GM18867 (cell line): ENCODE data around the gene SGK1.
"Not testable (repeated sequence)": the region's sequence is repeated elsewhere in the genome, so short reads cannot be mapped to it uniquely, and the experiment has no call there.

ENCODE experiments used
- ATAC-seq: cut with Tn5 transposase; IDR thresholded peaks from one replicate; pipeline ENCODE4 v1.9.1; 2021; ENCODE audit warnings: mild to moderate bottlenecking, moderate library complexity; ENCODE audit not compliant: unreplicated experiment

SGK1 gene

DNA sequence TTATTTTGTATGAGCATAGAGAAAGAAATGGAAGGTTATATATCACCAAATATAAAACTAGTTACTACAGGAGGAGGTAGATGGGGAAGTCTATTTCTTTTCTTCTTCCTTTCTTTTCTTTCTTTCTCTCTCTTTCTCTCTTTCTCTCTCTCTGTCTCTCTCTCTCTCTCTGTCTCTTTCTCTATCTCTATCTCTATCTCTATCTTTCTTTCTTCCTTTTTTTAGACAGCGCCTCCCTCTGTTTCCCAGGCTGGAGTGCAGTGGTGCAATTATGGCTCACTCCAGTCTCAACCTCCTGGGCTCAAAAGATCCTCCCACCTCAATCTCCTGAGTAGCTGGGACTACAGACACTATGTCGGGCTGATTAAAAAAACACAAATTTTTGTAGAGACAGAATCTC lies 10.2 kb upstream of the SGK1 start:
- no peak for ATAC-seq

DNA sequence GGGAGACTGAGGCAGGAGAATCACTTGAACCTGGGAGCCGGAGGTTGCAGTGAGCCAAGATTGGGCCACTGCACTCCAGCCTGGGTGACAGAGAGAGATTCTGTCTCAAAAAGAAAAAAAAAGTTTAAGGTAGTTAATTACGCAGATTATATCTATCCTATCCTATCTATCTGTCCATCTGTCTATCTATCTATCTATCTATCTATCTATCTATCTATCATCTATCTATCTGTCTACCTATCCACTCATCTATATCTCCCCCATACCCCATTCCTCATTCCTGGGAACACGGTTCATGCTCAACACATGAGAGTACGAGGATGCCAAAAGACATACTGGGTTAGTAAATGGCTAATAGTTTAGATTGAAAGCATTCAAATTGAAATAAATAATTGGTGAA lies 8.3 kb upstream of the SGK1 start:
- ATAC-seq, result not testable (repeated sequence)

DNA sequence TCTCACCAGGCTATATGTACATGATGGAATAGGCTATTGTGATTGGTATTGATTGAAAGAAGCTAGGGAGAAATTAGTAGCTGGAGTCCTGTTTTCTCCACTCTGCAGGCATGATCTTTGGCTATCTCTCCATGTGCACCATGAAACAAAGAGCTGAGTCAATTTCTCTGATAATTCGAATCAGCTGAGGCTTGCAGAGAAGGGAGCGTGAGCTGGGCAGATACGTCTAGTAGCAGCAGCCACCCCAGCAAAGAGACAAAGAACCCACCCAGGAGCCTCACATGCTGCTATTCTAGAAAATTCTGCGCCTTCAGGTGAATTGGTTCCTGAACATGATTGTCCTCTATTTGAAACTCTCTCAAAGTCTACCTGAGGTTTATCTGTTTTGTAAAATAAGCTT lies 6.9 kb upstream of the SGK1 start:
- no peak for ATAC-seq

DNA sequence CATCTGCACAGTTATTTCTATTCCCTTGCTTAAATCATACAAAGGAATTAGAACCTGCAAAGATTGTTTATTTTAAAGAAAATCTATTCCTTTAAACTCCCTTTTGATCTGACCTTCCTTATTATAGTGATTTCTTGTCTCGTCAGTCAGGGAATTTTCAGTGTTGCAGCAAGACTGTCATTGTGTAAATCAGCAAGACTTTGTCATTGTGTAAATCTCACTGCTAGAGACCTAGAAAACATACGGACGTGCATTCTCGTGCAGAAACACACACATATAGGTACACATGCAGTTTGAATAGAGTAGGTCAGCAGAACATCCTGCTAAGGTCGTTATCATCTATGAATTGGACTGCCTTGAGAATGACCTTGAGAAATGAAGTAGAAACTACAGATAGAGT lies 6.2 kb upstream of the SGK1 start:
- no peak for ATAC-seq

DNA sequence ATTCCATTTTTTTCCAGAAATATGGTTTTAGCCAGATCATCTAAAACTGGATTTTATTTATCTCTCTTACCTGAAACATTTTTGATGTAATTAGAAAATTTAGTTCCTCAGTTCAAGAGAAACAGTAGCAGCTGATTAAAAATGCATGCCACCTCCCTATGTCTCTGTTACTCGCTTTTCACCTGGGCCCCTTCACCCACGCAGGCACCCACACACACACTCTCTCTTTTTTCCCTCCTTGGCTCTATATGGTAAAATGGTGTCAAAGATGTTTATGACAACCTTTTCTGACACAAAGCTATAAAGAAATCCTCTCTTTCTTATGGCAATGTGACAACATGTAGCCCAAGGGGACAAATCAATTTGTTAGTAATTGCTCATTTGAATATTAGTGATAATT lies 5.8 kb upstream of the SGK1 start:
- no peak for ATAC-seq

DNA sequence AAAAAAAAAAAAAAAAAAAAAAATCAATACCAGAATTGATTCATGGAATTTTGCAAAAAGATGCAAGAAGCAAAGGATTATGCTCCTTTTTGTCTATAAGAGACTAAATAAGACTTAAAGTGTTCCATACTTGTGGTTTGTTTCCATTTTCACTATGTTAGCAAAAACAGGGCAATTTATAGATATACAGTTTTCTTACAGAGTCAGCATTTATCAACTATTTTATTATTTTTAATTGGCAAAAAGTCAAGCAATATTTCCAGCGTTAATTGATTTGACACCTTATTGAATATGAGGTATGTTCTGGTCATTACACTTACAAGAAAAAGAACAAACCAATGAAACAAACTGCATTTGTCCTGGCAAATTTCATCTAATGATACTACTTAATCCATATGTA lies 5.4 kb upstream of the SGK1 start:
- ATAC-seq, result no peak

DNA sequence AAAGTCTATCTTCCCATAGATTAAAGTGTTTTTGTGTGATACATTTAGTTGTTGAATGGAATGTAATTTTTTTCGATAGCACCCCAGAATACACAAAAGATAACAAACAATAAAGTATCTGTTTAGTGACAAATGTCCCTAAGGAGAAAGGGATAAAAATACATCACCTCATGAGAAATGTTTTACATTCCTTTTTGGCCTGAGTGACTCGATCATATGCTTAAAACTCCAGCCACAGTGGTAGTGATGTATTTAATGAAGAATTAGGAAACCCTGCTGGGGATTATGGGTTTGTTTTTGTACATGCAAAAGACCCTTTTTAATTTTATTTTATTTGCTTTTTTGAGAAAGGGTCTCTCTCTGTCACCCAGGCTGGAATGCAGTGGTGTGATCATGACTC lies 4.3 kb upstream of the SGK1 start:
- no peak for ATAC-seq

DNA sequence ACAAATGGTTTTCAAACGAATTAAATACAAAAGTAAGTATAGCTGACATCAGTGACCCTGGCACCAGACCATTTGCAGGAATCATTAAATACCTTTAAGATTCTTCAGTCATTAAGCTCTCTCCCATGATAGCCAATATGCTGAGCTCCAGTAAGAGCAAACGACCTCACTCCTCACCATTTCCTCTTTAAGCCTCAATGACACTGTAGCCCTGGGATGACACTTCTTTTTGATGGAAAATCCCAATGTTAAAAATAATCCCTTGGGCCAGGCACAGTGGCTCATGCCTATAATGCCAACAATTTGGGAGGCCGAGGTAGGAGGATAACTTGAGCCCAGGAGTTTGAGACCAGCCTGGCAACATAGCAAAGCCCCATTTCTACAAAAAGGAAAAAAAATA lies 3.3 kb upstream of the SGK1 start:
- ATAC-seq, result no peak

DNA sequence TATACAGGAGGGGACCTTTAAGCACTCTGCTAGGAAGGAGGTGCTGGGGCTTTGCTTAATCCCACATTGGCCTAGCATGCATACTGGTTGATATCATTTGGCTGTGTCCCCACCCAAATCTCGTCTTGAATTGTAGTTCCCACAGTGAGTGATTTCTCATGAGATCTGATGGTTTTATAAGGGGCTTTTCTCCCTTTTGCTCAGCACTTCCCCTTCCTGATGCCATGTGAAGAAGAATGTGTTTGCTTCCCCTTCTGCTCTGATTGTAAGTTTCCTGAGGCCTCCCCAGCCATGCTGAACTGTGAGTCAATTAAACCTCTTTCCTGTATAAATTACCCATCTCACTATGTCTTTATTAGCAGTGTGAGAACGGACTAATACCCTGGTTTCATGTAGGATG lies 1.8 kb upstream of the SGK1 start:
- not testable (repeated sequence) for ATAC-seq

DNA sequence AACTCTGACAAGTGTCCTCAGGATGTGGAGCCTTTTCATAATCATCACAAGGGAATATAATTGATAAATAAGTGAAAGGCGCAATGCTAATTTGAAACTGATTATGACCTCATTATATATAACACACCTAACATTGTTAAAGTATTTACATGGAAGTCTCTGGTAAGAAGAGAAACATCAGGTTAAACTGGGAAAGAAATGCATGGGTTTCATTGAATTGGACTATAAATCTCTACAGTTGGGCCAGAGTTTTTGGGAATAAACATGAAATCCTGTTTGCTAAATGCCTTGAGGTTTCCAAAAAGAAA lies 1.0 kb upstream of the SGK1 start:
- no peak for ATAC-seq

DNA sequence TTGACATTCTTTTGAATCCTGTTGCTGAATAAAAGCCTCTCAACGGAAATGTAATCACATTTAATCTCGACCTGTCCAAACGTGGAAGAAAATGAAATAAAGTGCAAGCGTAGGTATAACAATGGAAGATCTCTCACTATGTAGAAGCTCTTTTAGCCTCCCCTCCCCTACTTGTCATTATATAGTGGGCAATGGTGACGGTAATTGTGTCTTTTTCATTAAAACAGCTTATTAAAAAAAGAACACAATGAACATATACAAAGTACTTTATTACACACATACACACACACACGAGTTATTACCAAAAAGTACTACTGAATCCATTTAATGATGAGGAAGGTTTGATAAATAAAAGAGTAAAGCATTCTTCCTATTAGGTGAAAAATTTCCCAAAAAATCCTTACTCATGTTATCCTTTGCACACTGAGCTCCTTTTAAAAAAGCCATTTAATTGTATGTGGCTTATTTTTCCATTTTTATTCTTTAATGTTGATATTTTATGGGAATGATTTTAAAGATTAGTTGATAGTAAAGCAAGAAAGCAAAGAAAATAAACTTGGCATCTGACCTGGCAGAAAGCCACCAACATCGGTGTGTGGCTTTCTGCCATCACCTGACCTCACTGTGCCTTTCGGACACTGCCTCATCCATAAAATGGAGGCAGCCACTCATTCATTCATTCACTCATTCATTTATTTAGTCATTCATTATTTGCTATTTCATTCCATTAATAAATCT lies 493 bp upstream of the SGK1 start:
- no peak for ATAC-seq

DNA sequence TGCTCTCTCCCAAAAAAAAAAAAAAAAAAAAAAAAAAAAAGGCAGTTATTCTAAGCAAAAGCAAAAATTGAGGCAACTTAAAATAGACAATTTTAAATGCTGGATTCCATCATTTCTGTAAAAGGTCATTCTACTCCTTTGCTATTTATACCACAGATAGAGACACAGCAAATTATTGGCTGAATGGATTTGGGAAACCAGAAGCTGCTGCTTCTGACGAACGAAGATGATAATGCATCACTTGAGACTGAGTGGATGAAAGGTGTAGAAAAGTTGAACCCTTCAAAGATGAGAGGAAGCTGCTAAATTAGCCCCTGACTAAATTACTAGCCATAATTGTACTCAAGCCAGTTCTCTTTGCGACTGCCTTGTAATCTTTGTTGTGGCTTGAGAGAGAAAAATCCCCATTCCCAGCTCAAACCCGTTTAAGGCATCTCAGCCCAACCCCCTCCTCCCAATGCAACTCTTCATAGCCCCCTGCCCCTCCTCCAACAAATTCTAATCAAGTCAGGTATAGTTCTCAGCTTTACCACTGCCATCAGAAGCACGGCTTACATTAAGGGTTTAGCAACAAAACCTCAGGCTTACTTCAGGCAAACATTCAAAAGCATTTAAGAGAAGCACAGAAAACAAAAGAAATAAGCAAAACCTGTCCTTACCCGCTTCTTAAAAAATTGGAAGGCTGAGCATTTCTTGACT lies 1.0 kb downstream of the SGK1 start:
- ATAC-seq, result no peak

DNA sequence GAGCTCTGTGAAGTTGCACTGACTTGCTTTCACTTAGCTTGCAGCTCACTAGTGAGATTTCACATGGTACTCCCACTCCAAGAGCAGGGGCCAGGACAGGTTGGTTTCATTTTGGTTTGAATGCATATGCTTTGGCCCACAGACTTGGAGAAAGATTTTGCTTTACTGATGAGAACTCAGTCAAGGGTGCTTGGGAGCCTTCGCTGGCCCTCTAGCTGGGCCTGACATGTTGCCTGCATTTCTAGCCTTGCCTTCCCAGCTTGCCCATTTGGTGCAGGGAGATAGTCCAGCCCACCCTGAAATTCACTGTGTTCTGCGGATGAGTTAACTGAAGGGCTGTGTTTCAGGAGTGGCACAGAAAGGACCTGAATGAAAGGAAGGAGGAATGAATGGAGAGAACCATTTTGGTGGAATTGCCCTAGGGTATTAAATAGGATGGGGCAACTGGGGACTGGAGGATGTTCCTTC lies 1.9 kb downstream of the SGK1 start:
- no peak for ATAC-seq

DNA sequence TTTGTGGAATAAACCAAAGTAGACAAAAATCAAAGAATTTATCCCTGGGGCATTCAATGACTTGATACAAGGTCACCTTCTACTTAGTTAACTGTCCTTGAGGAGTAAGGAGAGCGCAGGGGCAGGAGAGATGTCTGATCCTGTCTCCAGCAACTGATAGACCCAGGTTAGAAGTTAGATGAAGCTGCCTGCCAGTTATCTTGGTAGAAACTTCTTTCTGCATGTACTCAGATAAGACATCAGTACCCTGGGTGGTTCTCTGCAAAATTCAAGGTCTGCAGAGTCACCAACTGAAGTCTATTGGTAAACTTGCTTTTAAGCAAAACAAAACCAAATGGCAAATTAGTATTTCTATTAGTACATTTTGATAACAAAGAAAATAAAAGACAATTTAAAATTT lies 2.7 kb downstream of the SGK1 start:
- ATAC-seq, result no peak

DNA sequence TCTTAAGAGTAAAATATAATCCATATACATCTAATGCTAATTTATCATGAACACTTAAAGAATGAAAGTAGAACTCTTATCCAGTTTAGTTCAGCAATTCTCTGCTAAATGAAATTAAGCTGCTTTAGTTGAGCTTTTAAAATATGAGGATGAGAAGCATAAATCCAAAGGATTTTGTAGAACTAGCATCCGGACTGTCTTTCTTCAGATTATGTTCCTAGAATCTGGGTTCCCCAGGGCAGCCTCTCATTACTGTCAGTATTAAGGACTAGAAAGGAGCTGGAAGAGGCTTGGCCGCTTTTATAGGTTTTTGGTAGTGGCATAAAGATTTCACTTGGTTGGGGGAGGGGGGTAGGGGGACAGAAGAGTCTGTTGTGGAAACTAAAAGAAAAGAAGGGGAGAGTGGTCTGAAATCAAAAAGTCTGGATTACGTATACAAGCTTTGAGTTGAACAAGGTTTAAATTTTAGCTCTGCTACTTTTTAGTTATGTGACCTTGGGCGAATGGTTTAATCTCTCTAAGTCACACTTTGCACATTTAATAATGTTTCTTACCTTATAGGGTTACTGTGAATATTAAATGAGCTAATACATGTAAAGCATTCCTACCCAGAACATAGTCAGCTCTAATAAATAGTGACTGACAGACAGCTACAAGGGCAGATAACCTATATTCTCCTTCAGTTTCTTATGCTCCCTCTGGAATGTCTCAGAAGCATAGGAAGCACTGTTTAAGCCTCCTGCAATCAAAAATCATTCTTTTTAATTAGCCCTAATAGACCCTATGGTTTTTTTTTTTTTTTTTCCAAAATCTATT lies 3.7 kb downstream of the SGK1 start:
- no peak for ATAC-seq

DNA sequence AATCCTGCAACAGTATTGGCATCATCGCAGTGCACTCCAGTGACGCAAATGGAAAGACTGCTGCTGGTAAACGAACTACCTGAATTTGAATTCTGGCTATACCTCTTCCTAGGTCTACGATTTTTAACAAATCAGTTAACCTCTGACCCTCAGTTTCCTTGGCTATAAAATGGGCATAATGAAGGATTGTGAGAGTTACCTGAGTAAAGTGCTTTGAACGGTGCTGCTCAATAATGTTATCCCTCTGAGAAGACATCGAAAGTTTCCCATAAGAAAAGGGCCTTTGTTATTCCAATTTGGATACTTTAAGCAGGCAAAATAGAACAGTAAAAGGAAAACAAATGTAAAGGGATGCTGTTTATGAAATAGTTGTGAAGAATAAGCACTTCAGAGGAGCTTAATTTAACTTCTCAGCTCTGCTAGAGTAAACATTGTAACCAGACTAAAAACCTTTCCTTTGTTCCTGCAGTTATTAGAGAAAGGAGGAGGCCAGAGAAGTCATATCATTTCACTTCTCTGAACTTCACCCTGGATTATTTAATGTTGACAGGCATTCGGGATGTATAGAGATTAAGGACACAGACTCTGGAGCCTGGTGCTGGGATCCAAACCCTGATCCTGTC lies 5.8 kb downstream of the SGK1 start:
- no peak for ATAC-seq

DNA sequence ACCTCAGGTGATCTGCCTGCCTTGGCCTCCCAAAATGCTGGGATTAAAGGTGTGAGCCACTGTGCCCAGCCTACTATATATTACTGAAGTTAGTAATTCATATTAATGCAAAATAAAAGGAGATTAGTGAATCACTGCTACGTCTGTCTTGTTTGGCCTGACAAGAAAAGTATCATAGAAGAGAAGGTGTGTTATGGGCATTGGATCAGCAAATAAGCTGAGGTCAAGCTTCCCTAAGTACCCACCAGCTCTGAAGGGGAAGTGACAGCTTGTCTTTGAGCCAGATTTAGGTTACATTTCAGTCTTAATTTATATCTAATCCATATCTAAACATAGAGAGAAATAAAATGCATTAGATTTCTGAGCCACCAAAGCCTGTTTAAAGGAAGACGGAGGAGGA lies 7.1 kb downstream of the SGK1 start:
- ATAC-seq, result no peak

DNA sequence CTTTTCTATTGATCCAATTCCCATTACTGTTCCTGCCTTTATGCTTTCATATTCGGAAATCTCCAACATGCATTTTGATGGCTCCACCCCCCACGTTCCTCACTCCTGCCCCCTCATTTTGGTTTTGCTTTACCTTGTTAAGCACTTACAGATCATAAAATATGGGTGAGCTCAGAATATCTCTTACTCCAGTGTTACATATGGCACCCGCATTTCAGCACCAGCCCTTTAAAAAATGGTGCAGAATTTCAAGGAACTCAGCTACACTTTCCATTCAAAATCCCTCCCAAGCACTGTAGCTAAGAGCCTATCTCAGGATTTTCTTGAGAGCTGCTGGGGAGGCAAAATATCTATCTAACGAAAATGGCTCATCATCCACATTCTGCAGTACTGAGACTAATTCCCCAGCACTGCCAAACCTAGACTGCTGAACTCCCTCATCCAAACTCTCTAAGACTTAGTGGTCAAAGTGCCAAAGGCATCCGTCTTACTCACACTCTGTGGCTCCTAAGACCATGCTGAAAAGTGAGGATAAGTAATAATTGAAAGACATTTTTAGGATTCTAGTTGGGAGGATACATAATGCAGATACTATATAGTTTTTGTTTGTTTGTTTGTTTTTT lies 7.8 kb downstream of the SGK1 start:
- no peak for ATAC-seq

DNA sequence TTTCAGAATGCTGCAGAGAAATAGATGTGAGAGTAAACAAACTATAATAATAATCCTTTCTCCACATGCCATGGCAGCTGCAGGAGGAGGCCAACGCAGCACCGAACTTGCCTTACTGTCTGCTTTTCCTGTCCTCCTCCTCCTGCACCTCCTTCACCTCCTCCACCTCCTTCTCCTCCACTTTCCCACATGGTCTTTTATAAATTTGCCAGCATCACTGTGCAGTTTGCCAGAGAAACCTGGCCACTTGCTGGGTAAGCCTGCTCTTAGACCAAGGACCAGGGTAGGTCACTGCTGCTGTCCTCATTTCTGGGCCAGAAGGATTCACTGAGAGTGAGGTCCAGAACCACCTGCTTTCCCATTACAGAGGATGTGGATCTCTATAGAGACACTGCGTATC lies 8.7 kb downstream of the SGK1 start:
- no peak for ATAC-seq

DNA sequence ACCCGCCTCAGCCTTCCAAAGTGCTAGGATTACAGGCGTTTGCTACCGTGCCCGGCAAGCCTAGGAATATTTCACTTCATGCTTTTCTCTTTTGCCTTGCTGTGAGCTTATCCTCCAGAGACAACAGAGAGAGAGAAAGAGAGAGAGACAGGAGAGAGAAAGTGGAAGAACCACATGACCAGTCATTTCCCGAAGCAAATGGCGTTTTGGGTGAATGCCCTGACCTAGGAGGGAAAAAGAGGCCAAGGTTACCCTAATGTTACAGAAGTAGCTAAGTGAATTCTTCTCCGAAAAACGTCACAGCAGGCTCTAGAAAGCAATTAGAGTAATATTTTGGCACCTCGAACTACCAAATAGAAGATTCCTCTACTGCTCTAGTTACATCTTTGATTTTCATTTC lies 9.1 kb downstream of the SGK1 start:
- no peak for ATAC-seq

DNA sequence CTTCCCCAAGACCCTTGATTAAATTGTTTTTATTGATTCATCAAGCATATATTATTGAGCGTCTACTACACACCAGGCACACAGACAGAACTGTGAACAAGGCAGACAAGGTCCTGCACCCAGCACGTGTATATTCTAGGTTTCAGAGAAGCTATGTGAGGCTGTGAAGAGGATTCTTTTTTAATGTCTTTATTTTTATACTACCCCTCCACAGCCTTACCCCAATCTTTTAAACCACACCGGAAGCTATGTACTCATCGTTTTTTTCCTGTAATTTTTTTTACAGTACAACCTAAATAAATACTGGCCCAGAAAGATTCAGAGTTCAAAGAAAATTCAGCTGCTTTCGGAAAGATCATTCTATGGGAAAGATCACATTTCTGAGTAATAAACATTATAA lies 10.0 kb downstream of the SGK1 start:
- ATAC-seq, result no peak
